Measurements from ENCODE around the gene INO80E. TPM values are rescaled to one million over a fixed set of nuclear protein-coding genes. Genes with fewer than 3 reads are reported as not detected.
A peak's percentile ranks its signal among the peaks of the same experiment; 100 is the strongest.

Gene INO80E
- total and polyA plus RNA-seq, 7 donors, result 30.5 to 86.9 (median 43.3) TPM

DNA sequence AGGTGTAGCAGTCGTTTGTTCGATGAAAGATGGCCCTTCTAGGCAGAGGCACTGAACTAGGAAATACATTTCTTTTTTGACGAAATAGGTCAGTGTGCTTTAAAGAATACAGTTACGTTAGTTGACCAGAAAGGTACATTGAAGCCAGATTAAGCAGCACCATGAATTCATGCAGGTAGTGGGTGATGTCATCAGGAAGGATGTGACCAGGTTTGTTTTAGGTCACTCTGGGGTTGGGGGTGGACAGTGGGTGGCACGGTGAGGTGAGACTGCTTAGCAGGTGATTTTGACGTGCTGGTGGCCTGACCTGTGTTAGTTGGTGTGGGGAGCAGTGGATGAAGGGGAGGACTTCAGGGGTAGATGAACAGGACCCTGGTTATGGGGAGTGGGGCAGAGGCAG lies 3.6 kb downstream of the INO80E start:
- ATAC-seq (no peak), DNase-seq (no peak)
- Histone ChIP-seq H3K27me3 (ENCODE audit: insufficient read depth in 3 of 3, low read length in 2 of 3) (no peaks in the 10 kb centered on the region), H3K4me3 (no peak overlapping the region), H3K27ac (no peak overlapping the region), H3K9me3 (no peaks in the 10 kb centered on the region), H3K36me3 (ENCODE audit: insufficient read depth in 1 of 2, low read depth in 1 of 2) (peaks cover 0 to 39% of the 10 kb centered on the region in 2 donors), H3K4me1 (peaks cover 13% of the 10 kb centered on the region)
- TF ChIP-seq, protein P1, sequence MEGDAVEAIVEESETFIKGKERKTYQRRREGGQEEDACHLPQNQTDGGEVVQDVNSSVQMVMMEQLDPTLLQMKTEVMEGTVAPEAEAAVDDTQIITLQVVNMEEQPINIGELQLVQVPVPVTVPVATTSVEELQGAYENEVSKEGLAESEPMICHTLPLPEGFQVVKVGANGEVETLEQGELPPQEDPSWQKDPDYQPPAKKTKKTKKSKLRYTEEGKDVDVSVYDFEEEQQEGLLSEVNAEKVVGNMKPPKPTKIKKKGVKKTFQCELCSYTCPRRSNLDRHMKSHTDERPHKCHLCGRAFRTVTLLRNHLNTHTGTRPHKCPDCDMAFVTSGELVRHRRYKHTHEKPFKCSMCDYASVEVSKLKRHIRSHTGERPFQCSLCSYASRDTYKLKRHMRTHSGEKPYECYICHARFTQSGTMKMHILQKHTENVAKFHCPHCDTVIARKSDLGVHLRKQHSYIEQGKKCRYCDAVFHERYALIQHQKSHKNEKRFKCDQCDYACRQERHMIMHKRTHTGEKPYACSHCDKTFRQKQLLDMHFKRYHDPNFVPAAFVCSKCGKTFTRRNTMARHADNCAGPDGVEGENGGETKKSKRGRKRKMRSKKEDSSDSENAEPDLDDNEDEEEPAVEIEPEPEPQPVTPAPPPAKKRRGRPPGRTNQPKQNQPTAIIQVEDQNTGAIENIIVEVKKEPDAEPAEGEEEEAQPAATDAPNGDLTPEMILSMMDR (IDR thresholded peaks at IDR 0.05), result no peak
- whole genome bisulfite sequencing, 3 donors, result 86 to 89% (median 89%) methylated on average over 6 of the region's 6 CpGs
- intact Hi-C loops (cut with DNase I), result loop anchor here (5.0 kb wide), 3 partner anchors 42 to 297 kb away; partner anchors contain the start of gene KIF22 (in 1 of the 2)

GRCh38 chr16:30000735-30001631 lies 4.9 kb downstream of the INO80E start:
- peaks cover 0 to 39% of the 10 kb centered on the region in 2 donors for H3K36me3 ChIP-seq (ENCODE audit: insufficient read depth in 1 of 2, low read depth in 1 of 2)
- peak in 1 of 2 donors; percentile 49 for DNase-seq
- intact Hi-C loops (cut with DNase I), result loop anchor here (5.0 kb wide), 3 partner anchors 44 to 299 kb away; partner anchors contain the start of gene KIF22 (in 1 of the 2)

GRCh38 chr16:30002614-30003346 lies 6.7 kb downstream of the INO80E start:
- no peak for ATAC-seq
- Histone ChIP-seq H3K9me3 (no peaks in the 10 kb centered on the region), H3K36me3 (ENCODE audit: insufficient read depth in 1 of 2, low read depth in 1 of 2) (peaks cover 0 to 39% of the 10 kb centered on the region in 2 donors), H3K27ac (no peak overlapping the region), H3K4me3 (no peak overlapping the region), H3K27me3 (ENCODE audit: insufficient read depth in 3 of 3, low read length in 2 of 3) (no peaks in the 10 kb centered on the region), H3K4me1 (no peaks in the 10 kb centered on the region)
- intact Hi-C loops (cut with DNase I), result loop anchor here (5.0 kb wide), 3 partner anchors 45 to 300 kb away; partner anchors contain the start of gene KIF22 (in 1 of the 2)
- TF ChIP-seq, protein P1 (IDR thresholded peaks at IDR 0.05), result no peak
- WGBS, 3 donors, result 78 to 83% (median 83%) methylated on average over 19 of the region's 19 CpGs
- DNase-seq, result peak in 1 of 2 donors; percentile 32

More at GRCh38 chr16:30000735-30001631, 4.9 kb downstream of the INO80E start:
- no peak for ATAC-seq
- H3K27ac ChIP-seq, result no peak overlapping the region
- no peaks in the 10 kb centered on the region for H3K27me3 ChIP-seq (ENCODE audit: insufficient read depth in 3 of 3, low read length in 2 of 3)
- peaks cover 7% of the 10 kb centered on the region for H3K4me1 ChIP-seq
- TF ChIP-seq, protein P1 (IDR thresholded peaks at IDR 0.05), result no peak
- WGBS, 3 donors, result 73 to 81% (median 77%) methylated on average over 30 to 33 of the region's 33 CpGs
- no peak overlapping the region for H3K4me3 ChIP-seq
- H3K9me3 ChIP-seq, result no peaks in the 10 kb centered on the region

DNA sequence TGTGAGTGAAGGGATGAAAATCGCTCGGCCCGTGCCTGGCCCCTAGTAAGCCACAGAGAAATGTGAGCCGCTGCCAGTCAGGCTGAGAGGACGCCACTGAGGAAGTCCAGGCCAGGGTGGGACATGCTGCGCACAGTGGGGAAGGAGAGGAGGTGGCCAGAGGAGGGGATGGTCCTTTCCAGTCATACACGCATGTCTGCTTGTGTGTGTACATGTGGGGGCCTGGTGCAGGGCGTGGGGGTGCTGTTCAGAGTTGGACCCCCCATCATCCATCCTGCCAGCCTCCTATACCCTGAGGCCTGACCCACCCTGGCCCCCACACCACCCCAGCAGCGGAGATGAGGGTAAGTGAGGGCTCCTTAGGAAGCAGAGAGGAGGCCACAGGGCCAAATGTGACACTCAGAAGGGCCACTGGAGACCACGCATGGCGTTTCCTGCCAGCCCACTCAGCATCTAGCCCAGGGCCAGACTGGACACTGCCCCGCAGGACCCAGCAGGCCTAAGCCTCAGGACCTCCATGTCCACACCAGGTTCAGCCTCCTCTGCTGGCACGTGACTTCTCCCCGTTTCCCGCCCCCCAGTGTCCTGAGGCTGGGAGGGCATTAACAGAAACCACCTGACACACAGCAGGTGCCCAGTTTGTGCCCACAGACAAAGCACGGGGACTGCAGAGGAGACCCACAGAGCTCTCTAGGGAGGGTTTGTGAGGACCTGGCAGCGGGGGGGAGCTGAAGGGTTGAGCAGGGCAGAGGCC lies 7.8 kb downstream of the INO80E start:
- Histone ChIP-seq H3K4me1 (no peaks in the 10 kb centered on the region), H3K36me3 (ENCODE audit: insufficient read depth in 1 of 2, low read depth in 1 of 2) (peaks cover 0 to 34% of the 10 kb centered on the region in 2 donors), H3K4me3 (no peak overlapping the region), H3K27me3 (ENCODE audit: insufficient read depth in 3 of 3, low read length in 2 of 3) (no peaks in the 10 kb centered on the region), H3K27ac (no peak overlapping the region), H3K9me3 (no peaks in the 10 kb centered on the region)
- 84 to 86% (median 85%) methylated on average over 17 of the region's 17 CpGs for WGBS, 3 donors
- TF ChIP-seq, protein P1 (IDR thresholded peaks at IDR 0.05), result no peak
- intact Hi-C loops (cut with DNase I), result loop anchor here (5.0 kb wide), 3 partner anchors 47 to 302 kb away; partner anchors contain the start of gene KIF22 (in 1 of the 2)
- ATAC-seq (no peak), DNase-seq (peak in 1 of 2 donors; percentile 42)
